Measurements from ENCODE around the gene FAM114A1. TPM values are rescaled to one million over a fixed set of nuclear protein-coding genes. Genes with fewer than 3 reads are reported as not detected.

FAM114A1 gene
- total RNA-seq (186 TPM), polyA plus RNA-seq (65.8 TPM)

GRCh38 chr4:38867478-38868058 is at the start of gene FAM114A1:
TSS of gene FAM114A1 (plus strand) at chr4:38867806. CDS start at chr4:38878079, 10,273 bp downstream.
- no peak for DNase-seq (ENCODE audit: extremely low spot score)
- Histone ChIP-seq H3K4me3 (ENCODE audit: low read depth, low read length) (peak within 1 kb of the TSS; percentile 78), H3K36me3 (ENCODE audit: insufficient read depth) (no peaks in the 10 kb centered on the region), H3K4me1 (ENCODE audit: insufficient read depth) (no peaks in the 10 kb centered on the region), H3K27ac (ENCODE audit: low read depth) (peak within 1 kb of the TSS; percentile 90)
- under 1% methylated on average over 66 of the region's 66 CpGs for WGBS

DNA sequence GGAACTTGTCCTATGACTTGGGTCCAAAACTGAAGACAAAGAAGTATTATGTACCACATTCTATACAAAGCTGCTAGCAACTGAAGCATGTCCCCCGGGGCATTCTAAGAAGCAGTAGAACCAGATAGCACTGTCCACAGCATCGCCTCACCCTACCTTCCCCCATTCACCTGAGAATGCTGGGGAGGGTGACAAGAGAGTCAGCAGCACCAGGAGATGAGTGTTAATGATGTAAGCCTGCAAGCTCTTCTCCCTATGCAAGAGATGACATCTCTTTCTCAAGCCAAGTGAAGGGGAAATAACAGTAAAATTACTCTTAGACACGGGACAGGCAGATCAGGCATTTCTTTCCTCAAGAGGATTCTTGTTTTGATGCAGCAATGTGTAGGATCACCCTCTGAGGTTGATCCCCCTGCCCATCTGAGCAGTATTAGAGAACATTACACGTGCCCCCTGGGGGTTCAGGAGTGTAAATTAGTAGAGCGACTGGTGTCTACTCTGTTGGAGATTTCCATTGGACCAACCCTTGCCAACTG is 49.1 kb upstream of the FAM114A1 start:
- Histone ChIP-seq H3K36me3 (ENCODE audit: insufficient read depth) (no peaks in the 10 kb centered on the region), H3K4me3 (ENCODE audit: low read depth, low read length) (no peak overlapping the region), H3K4me1 (ENCODE audit: insufficient read depth) (no peaks in the 10 kb centered on the region), H3K27ac (ENCODE audit: low read depth) (no peak overlapping the region)
- no peak for DNase-seq (ENCODE audit: extremely low spot score)
- 84% methylated on average over 5 of the region's 5 CpGs for WGBS

GRCh38 chr4:38819569-38819968 is 48.0 kb upstream of the FAM114A1 start:
- 69% methylated on average over 3 of the region's 3 CpGs for WGBS
- Histone ChIP-seq H3K36me3 (ENCODE audit: insufficient read depth) (no peaks in the 10 kb centered on the region), H3K4me1 (ENCODE audit: insufficient read depth) (no peaks in the 10 kb centered on the region), H3K4me3 (ENCODE audit: low read depth, low read length) (no peak overlapping the region), H3K27ac (ENCODE audit: low read depth) (no peak overlapping the region)
- DNase-seq (ENCODE audit: extremely low spot score) = no peak

- 91% methylated on average over 4 of the region's 4 CpGs for WGBS
- DNase-seq (ENCODE audit: extremely low spot score) = no peak
- H3K27ac ChIP-seq (ENCODE audit: low read depth) = no peak overlapping the region
Measured at GRCh38 chr4:38820329-38821061, 47.1 kb upstream of the FAM114A1 start.

DNA sequence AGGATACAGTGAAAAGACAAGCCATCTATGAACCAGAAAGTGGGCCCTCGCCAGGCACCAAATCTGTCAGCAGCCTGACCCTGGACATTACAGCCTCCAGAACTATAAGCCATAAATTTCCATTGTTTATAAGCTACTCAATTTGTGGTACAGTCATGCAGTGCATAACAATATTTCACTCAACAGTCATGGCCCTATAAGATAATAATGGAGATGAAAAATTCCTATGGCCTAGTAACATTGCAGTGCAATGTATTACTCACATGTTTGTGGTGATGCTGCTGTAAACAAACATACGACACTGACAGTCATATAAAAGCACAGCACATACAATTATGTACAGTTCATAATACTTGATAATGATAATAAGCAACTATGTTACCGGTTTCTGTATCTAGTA is 45.9 kb upstream of the FAM114A1 start:
- no peak overlapping the region for H3K27ac ChIP-seq (ENCODE audit: low read depth)
- no peak for DNase-seq (ENCODE audit: extremely low spot score)
- WGBS = 85% methylated on average over 3 of the region's 3 CpGs
- H3K4me3 ChIP-seq (ENCODE audit: low read depth, low read length) = no peak overlapping the region
- no peaks in the 10 kb centered on the region for H3K36me3 ChIP-seq (ENCODE audit: insufficient read depth)
- H3K4me1 ChIP-seq (ENCODE audit: insufficient read depth) = no peaks in the 10 kb centered on the region

More at GRCh38 chr4:38820329-38821061, 47.1 kb upstream of the FAM114A1 start:
- Histone ChIP-seq H3K36me3 (ENCODE audit: insufficient read depth) (no peaks in the 10 kb centered on the region), H3K4me3 (ENCODE audit: low read depth, low read length) (no peak overlapping the region), H3K4me1 (ENCODE audit: insufficient read depth) (no peaks in the 10 kb centered on the region)

DNA sequence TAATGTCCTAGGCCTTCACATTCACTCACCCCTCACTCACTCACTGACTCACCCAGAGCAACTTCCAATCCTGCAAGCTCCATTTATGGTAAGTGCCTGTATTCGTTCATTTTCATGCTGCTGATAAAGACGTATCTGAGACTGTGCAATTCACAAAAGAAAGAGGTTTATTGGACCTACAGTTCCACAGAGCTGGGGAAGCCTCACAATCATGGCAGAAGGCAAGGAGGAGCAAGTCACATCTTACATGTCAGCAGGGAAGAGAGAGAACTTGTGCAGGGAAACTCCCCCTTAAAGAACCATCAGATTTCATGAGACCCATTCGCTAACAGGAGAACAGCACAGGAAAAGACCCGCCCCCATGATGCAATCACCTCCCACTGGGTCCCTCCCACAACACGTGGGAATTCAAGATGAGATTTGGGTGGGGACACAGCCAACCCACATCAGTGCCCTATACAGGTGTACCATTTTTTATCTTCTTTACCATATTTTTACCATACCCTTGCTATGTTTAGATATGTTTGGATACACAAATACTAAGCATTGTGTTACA is 44.8 kb upstream of the FAM114A1 start:
- no peaks in the 10 kb centered on the region for H3K36me3 ChIP-seq (ENCODE audit: insufficient read depth)
- 85% methylated on average over 5 of the region's 5 CpGs for WGBS
- DNase-seq (ENCODE audit: extremely low spot score) = no peak
- H3K4me1 ChIP-seq (ENCODE audit: insufficient read depth) = no peaks in the 10 kb centered on the region
- no peak overlapping the region for H3K4me3 ChIP-seq (ENCODE audit: low read depth, low read length)
- H3K27ac ChIP-seq (ENCODE audit: low read depth) = no peak overlapping the region

- 96% methylated on average over 27 of the region's 27 CpGs for WGBS
- Histone ChIP-seq H3K36me3 (ENCODE audit: insufficient read depth) (no peaks in the 10 kb centered on the region), H3K4me3 (ENCODE audit: low read depth, low read length) (no peak overlapping the region), H3K4me1 (ENCODE audit: insufficient read depth) (no peaks in the 10 kb centered on the region), H3K27ac (ENCODE audit: low read depth) (no peak overlapping the region)
- no peak for DNase-seq (ENCODE audit: extremely low spot score)
Measured at GRCh38 chr4:38823766-38824165, 43.8 kb upstream of the FAM114A1 start.

DNA sequence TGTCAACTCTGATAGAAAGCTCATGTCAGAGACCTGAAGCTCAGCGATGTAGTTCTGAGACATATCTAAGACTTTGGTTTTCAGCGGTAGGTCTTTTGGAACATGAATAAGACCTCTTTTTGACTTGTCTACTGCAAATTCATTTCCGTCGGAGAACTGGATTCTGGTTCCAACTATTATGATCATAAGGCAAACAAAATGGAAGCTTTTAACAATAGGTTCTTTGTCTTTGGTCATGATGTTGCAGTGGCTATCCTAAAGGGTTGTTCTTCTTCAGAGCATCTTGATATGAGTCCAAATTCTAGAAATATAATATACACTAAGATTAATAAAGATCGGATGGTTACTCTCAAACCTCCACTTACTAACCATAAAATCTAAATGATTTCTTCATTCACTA is 38.4 kb upstream of the FAM114A1 start:
- WGBS = 90% methylated on average over 5 of the region's 5 CpGs
- H3K4me3 ChIP-seq (ENCODE audit: low read depth, low read length) = no peak overlapping the region
- no peak overlapping the region for H3K27ac ChIP-seq (ENCODE audit: low read depth)
- no peaks in the 10 kb centered on the region for H3K4me1 ChIP-seq (ENCODE audit: insufficient read depth)
- no peaks in the 10 kb centered on the region for H3K36me3 ChIP-seq (ENCODE audit: insufficient read depth)
- DNase-seq (ENCODE audit: extremely low spot score) = no peak

DNA sequence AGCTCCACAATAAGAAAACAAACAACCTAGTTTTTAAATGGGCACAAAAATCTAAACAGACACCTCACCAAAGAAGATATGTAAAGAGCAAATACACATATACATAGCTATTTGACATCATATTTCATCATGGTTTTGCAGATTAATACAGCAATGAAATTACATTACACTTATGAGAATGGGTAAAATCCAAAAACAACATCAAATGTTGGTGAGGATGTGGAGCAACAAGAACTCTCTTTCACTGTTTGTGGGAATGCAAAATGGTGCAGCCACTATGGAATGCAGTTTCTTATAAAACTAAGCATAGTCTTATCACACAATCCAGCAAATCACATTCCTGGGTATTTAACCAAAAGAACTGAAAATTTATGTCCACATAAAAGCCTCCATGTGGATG is 36.0 kb upstream of the FAM114A1 start:
- H3K27ac ChIP-seq (ENCODE audit: low read depth) = no peak overlapping the region
- DNase-seq (ENCODE audit: extremely low spot score) = no peak
- H3K36me3 ChIP-seq (ENCODE audit: insufficient read depth) = no peaks in the 10 kb centered on the region
- H3K4me1 ChIP-seq (ENCODE audit: insufficient read depth) = no peaks in the 10 kb centered on the region
- no peak overlapping the region for H3K4me3 ChIP-seq (ENCODE audit: low read depth, low read length)

DNA sequence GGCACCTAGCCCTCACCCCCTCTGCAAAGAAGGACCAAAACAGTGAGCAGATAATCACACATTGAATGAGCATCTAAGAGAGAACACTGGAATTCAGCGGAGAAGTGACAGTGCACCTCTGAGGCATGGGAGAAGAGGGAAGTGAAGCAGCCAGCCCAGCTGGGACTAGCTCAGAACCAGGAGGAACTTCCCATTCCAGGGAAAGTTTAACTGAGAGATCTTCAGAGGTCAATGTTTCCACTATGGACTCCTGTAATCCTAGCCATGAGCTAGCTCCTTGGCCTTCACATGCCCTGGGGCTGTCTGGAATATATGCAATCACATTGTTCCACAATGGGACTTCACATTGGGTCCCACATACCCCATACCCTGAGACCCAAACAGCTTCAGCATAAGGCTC is 35.4 kb upstream of the FAM114A1 start:
- WGBS = 95% methylated on average over 1 of the region's 1 CpG
- DNase-seq (ENCODE audit: extremely low spot score) = no peak
- H3K4me1 ChIP-seq (ENCODE audit: insufficient read depth) = no peaks in the 10 kb centered on the region
- H3K4me3 ChIP-seq (ENCODE audit: low read depth, low read length) = no peak overlapping the region
- no peaks in the 10 kb centered on the region for H3K36me3 ChIP-seq (ENCODE audit: insufficient read depth)
- no peak overlapping the region for H3K27ac ChIP-seq (ENCODE audit: low read depth)

- H3K36me3 ChIP-seq (ENCODE audit: insufficient read depth) = no peaks in the 10 kb centered on the region
- 92% methylated on average over 7 of the region's 7 CpGs for WGBS
- no peak overlapping the region for H3K27ac ChIP-seq (ENCODE audit: low read depth)
- DNase-seq (ENCODE audit: extremely low spot score) = no peak
- H3K4me1 ChIP-seq (ENCODE audit: insufficient read depth) = no peaks in the 10 kb centered on the region
- H3K4me3 ChIP-seq (ENCODE audit: low read depth, low read length) = no peak overlapping the region
Measured at GRCh38 chr4:38832624-38833528, 34.7 kb upstream of the FAM114A1 start.

DNA sequence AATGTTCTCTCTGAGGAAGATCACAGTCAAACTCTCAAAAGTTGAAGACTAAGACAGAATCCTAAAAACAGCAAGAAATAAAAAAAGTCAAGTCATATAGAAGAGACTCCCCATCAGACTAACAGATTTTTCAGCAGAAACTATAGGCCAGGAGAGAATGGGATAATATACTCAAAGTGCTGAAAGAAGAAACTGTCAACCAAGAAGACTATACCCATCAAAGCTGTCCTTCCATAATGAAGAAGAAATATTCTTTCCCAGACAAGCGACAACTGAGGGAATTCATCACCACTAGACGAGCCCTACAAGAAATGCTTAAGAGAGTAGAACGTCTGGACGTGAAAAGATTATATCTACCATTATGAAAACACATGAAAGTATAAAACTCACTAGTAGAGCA is 33.0 kb upstream of the FAM114A1 start:
- DNase-seq (ENCODE audit: extremely low spot score) = no peak
- H3K4me1 ChIP-seq (ENCODE audit: insufficient read depth) = no peaks in the 10 kb centered on the region
- no peak overlapping the region for H3K4me3 ChIP-seq (ENCODE audit: low read depth, low read length)
- no peak overlapping the region for H3K27ac ChIP-seq (ENCODE audit: low read depth)
- no peaks in the 10 kb centered on the region for H3K36me3 ChIP-seq (ENCODE audit: insufficient read depth)
- WGBS = 92% methylated on average over 4 of the region's 4 CpGs

DNA sequence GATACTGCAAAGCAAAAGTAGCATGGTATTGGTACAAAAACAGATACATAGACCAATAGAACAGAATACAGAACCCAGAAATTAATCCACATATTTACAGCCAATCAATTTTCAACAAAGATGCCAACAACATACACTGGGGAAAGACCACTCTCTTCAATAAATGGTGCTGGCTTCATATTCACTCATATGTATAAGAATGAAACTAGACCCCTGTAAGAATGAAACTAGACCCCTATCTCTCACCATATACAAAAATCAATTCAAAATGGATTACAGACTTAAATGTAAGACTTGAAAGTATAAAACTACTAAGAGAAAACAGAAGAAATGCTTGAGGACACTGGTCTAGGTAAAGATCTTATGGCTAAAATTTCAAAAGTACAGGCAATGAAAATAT is 30.3 kb upstream of the FAM114A1 start:
- Histone ChIP-seq H3K4me1 (ENCODE audit: insufficient read depth) (no peaks in the 10 kb centered on the region), H3K27ac (ENCODE audit: low read depth) (no peak overlapping the region), H3K36me3 (ENCODE audit: insufficient read depth) (no peaks in the 10 kb centered on the region), H3K4me3 (ENCODE audit: low read depth, low read length) (no peak overlapping the region)
- DNase-seq (ENCODE audit: extremely low spot score) = no peak

Data from urinary bladder (tissue), 4 donors.